Bronchial epithelial cell (primary cell): ENCODE results near the gene MIPEP. TPM values are rescaled to one million over a fixed set of nuclear protein-coding genes. Genes with fewer than 3 reads are reported as not detected.
A peak's percentile ranks its signal among the peaks of the same experiment; 100 is the strongest.

ENCODE experiments used
- DNase-seq: peaks from one replicate; pipeline ENCODE4 v3.0.0-alpha.2; 2010; ENCODE audit warnings: low read depth
- FAIRE-seq: peaks from 2 replicates; lab custom pipeline; 2011; peaks lifted over from hg19 to GRCh38; lab: Jason Lieb, UNC
- H3K27me3 ChIP-seq: 2 replicates; pipeline ENCODE4 v1.5.1; 2011; ENCODE audit warnings: low read length; ENCODE audit not compliant: control insufficient read depth, insufficient read depth
- H3K36me3 ChIP-seq: 2 replicates; pipeline ENCODE4 v1.5.1; 2011; ENCODE audit warnings: low read length; ENCODE audit not compliant: control insufficient read depth, insufficient read depth
- H3K4me3 ChIP-seq: 2 replicates; pipeline ENCODE4 v1.5.1; 2011; ENCODE audit warnings: mild to moderate bottlenecking, low read depth, low read length, control low read depth
- CTCF ChIP-seq: IDR thresholded peaks from 2 replicates; pipeline ENCODE4 v1.5.1; 2011; ENCODE audit warnings: mild to moderate bottlenecking, moderate library complexity, low read length, control low read depth, inconsistent platforms; ENCODE audit not compliant: insufficient read depth, severe bottlenecking
- total RNA-seq: library from RNA; depleted of rRNA; stranded (reverse); fragments of >200 nt; gene quantifications from 2 replicates; pipeline ENCODE4 v1.2.1, GENCODE V29; 2014

Gene MIPEP
- total RNA-seq, 1 donor from 2014 or later, result 19.2 TPM

GRCh38 chr13:23754506-23754905 lies 134.7 kb downstream of the MIPEP start:
- no peak for TF ChIP-seq CTCF
- DNase-seq (no peak), FAIRE-seq (no peak)
- Histone ChIP-seq H3K27me3 (no peaks in the 10 kb centered on the region), H3K36me3 (peaks cover 1% of the 10 kb centered on the region), H3K4me3 (no peak overlapping the region)

GRCh38 chr13:23753458-23753857 lies 135.7 kb downstream of the MIPEP start:
- Histone ChIP-seq H3K4me3 (no peak overlapping the region), H3K27me3 (no peaks in the 10 kb centered on the region), H3K36me3 (no peaks in the 10 kb centered on the region)
- peak; percentile 36 for FAIRE-seq
- no peak for TF ChIP-seq CTCF
- DNase-seq, result peak; percentile 76

GRCh38 chr13:23752111-23753001 lies 136.8 kb downstream of the MIPEP start:
- H3K36me3 ChIP-seq, result no peaks in the 10 kb centered on the region
- H3K27me3 ChIP-seq, result no peaks in the 10 kb centered on the region
- peak; percentile 57 for DNase-seq
- H3K4me3 ChIP-seq, result no peak overlapping the region
- FAIRE-seq, result no peak
- no peak for TF ChIP-seq CTCF

- TF ChIP-seq CTCF, result no peak
- DNase-seq (peak; percentile 90), FAIRE-seq (no peak)
- Histone ChIP-seq H3K4me3 (no peak overlapping the region), H3K36me3 (no peaks in the 10 kb centered on the region), H3K27me3 (no peaks in the 10 kb centered on the region)
These were observed 138.0 kb downstream of the MIPEP start for GRCh38 chr13:23751195-23751594.

GRCh38 chr13:23750383-23751121 lies 138.6 kb downstream of the MIPEP start:
- FAIRE-seq (no peak), DNase-seq (peak; percentile 72)
- TF ChIP-seq CTCF, result no peak

More at GRCh38 chr13:23750383-23751121, 138.6 kb downstream of the MIPEP start:
- Histone ChIP-seq H3K4me3 (no peak overlapping the region), H3K36me3 (no peaks in the 10 kb centered on the region), H3K27me3 (no peaks in the 10 kb centered on the region)
